Left cardiac atrium (tissue), 4 donors: Measurements from ENCODE around the gene BCL3. TPM values are rescaled to one million over a fixed set of nuclear protein-coding genes. Genes with fewer than 3 reads are reported as not detected.
A peak's percentile ranks its signal among the peaks of the same experiment; 100 is the strongest.

Experiments
- ATAC-seq, 2 donors: fragments of 200-7000 bp; cut with Tn5 transposase; one replicate each; pipeline ENCODE4 v1.9.1; 2020; ENCODE audit warnings: mild to moderate bottlenecking in 2 of 2, moderate library complexity in 2 of 2
- DNase-seq: peaks from one replicate; pipeline ENCODE4 v3.0.0-alpha.2; 2020
- intact Hi-C, 2 donors: fragments of 100-400 bp; cut with DNase I; formaldehyde crosslinking; loops; one replicate each; pipeline versions ENCODE4 v1.14.1 to v1.15.1; 2022 to 2023
- total RNA-seq, 2 donors: library from RNA; stranded (reverse); fragmentation: NEBNext Ultra II Directional; extraction: Animal tissue kit (Norgen Biotek cat#: 25700); gene quantifications; one replicate each; pipeline ENCODE4 v1.2.1, GENCODE V29; 2021
- donor health status: DM: no; HTN: yes; CAD: no.
- donor health status: DM: no; HTN: yes; CAD: no; lungs with severe emphysema.
- donor health status: DM: yes; HTN: yes; CAD: no.
- donor health status: Dilated cardiomyopathy.

BCL3 gene
- total RNA-seq, 2 donors from 2014 or later, result 22.6 to 65.0 TPM

- ATAC-seq (no peak), DNase-seq (no peak)
Measured at GRCh38 chr19:44737238-44738071, 11.1 kb upstream of the BCL3 start.

GRCh38 chr19:44738136-44738535 lies 10.4 kb upstream of the BCL3 start:
- no peak for DNase-seq
- intact Hi-C loops, result no loop called here
- ATAC-seq, result no peak

More at GRCh38 chr19:44737238-44738071, 11.1 kb upstream of the BCL3 start:
- intact Hi-C loops, result no loop called here

DNA sequence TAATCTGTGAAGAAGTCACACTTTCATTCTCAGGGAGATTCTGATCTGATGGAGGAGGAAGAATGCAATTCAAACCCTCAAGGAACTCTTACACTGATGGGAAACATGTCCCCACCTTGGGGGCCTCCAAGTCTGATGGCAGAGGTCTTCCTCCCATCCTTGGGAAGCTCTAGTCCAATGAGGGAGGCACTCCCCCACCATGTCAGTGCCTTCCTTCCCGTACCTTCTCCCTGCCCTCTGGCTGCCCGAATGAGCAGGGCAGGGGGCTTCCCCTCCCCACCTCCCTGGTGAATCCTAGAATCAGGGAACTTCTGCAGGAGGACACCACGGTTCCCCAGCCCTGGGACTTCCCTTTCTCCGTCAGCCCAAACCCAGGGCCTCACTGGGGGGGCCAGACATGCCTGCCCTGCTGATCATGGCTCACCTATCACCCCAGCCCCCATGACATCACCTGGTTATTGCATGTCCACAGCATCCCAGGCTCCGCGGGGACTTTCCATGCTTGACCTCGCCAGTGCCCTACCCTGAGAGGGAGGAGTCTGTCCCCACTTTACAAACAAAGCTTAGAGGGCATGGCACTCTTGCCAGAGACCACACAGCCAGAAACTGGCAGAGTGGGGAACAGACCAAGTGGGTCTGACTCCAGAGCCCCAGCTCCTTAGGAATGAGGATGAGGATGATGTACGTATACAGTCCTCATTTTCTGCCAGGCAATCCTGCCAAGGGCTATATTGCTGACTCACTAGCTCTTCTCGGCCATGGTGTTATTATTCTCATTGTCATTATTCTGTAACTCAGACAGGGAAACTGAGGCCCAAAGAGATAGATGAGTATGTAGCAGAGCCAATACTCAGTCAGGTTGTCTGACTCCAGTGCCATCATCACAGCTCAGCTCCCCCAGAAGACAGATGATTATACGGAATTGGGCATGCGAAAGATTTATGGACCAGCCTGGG lies 9.6 kb upstream of the BCL3 start:
- DNase-seq (no peak), ATAC-seq (no peak)
- intact Hi-C loops, result no loop called here

DNA sequence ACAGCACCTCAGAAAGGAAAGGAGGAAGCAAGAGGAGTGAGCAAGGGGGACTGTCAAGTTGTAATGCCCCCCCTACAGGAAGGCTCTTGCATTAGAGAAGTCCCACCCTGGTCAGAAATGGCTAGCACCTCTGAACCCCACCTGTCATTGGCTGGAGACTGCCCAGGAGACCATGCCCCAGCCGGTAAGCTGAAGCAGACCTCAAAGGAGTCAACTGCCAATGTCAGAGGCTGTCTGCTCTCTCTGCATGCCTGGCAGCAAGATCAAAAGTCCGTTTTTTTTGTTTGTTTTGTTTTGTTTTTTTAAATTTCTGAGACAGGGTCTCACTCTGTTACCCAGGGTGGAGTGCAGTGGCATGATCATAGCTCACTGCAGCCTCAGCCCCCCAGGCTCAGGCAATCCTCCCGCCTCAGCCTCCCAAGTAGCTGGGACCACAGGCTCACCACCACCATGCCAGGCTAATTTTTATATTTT lies 8.1 kb upstream of the BCL3 start:
- intact Hi-C loops, result no loop called here
- ATAC-seq, result no peak
- no peak for DNase-seq

DNA sequence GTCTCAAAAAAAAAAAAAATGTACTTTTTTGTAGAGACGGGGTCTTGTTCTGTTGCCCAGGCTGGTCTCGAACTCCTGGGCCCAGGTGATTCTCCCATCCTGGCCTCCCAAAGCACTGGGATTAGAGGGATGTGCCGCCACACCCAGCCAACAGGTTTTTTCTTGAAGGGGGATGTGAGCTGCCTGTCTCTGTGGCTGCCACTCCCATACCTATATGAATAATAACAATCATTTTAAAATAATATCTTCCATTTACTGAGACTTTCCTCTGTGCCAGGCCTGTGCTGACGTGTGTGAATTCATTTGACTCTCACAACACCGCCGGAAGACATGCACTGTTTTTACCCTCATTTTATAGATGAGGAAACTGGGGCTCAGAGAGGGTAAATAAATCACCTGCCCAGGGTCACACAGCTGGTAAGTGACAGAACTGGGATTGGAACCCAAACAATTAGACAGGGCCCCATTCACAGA lies 7.2 kb upstream of the BCL3 start:
- peak in 1 of 2 donors; percentile 0 for ATAC-seq
- no peak for DNase-seq
- intact Hi-C loops, result no loop called here

DNA sequence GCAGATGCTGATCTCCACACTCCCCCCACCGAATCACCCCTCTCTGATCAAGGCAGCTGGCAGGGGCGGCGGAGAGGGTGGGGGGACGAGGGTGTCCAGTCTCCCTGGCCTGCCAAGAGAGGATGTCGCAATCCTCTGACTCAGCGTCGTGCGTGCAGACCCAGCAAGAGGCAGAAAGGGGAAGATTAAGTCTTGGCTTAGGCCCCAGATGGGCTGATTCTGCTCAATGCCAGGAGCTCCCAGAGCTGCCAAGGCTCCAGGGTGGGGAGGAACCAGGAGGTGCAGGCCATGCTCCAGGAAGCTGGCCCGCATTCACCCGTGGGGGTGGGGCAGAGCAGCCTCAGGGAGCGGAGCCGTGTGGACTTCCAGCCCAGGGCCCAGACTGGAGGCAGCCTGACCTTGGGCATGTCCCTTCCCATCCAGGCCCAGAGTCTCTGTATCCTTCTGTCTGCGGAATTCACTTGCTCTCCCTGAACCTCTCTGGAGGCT lies 6.6 kb upstream of the BCL3 start:
- DNase-seq, result peak; percentile 98
- ATAC-seq, result peak; percentile 95 to 96
- intact Hi-C loops, result no loop called here

DNA sequence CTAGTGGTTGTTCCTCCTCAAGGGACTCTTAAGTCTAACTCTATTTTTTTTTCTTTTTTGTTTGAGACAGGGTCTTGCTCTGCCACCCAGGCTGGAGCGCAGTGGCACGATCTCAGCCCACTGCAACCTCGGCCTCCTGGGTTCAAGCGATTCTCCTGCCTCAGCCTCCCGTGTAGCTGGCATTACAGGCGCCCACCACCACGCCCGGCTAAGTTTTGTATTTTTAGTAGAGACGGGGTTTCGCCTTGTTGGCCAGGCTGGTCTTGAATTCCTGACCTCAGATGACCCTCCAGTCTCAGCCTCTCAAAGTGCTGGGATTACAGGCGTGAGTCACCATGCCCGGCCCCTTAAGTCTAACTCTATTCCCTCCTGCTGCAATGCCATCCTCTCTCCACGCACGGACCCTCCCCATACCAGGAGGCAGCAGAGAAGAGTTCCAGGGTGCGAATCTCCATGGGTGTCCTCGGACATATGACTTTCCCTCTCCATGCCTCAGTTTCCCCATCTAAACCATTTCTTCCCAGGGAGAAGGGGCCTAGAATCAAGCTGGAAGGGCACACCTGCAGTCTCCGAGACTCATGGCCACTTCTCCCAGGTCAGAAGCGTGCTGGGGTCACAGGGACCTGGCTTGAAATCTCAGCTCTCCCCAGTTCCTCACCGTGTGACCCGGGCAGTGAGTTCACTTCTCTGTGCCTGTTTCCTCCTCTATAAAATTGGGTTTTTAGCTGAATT lies 6.0 kb upstream of the BCL3 start:
- DNase-seq, result peak; percentile 67
- intact Hi-C loops, result no loop called here
- ATAC-seq, result peak in 1 of 2 donors; percentile 24

- no peak for DNase-seq
- ATAC-seq, result no peak
- intact Hi-C loops, result no loop called here
Measured at GRCh38 chr19:44744871-44745332, 3.6 kb upstream of the BCL3 start.

- ATAC-seq (peak in 1 of 2 donors; percentile 28), DNase-seq (peak; percentile 89)
- intact Hi-C loops, result no loop called here
Measured at GRCh38 chr19:44745341-44745831, 3.1 kb upstream of the BCL3 start.

DNA sequence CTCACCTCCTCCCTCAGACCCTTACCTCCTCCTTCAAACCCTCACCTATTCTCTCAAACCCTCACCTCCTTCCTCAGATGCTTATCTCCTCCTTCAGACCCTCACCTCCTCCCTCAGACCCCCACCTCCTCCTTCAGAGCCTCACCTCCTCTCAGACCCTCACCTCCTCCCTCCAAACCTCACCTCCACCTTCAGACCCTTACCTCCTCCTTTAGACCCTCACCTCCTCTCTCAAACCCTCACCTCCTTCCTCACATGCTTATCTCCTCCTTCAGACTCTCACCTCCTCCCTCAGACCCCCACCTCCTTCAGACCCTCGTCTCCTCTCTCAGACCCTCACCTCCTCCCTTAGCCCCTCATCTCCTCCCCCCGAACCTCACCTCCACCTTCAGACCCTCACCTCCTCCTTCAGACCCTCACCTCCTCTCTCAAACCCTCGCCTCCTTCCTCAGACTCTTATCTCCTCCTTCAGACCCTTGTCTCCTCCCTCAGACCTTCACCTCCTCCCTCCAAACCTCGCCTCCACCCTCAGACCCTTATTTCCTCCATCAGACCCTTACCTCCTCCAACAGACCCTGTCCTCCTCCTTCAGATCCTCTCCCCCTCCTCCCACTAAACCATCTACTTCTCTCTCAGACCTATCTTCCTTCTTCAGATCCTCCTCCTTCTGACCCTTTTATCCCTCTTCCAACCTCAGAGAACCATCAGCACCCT lies 2.5 kb upstream of the BCL3 start:
- DNase-seq (no peak), ATAC-seq (no peak)
- intact Hi-C loops, result no loop called here

- intact Hi-C loops, result no loop called here
- DNase-seq, result no peak
- no peak for ATAC-seq
Measured at GRCh38 chr19:44746616-44746945, 1.9 kb upstream of the BCL3 start.

GRCh38 chr19:44746946-44747738 lies 1.4 kb upstream of the BCL3 start:
- intact Hi-C loops, result no loop called here
- ATAC-seq, result peak; percentile 92 to 94
- DNase-seq, result peak; percentile 97

GRCh38 chr19:44747739-44748425 lies 626 bp upstream of the BCL3 start:
- intact Hi-C loops, result no loop called here
- DNase-seq, result peak; percentile 83
- peak; percentile 27 to 48 for ATAC-seq

GRCh38 chr19:44749292-44749691 lies 784 bp downstream of the BCL3 start:
- ATAC-seq, result no peak
- intact Hi-C loops, result no loop called here
- no peak for DNase-seq

DNA sequence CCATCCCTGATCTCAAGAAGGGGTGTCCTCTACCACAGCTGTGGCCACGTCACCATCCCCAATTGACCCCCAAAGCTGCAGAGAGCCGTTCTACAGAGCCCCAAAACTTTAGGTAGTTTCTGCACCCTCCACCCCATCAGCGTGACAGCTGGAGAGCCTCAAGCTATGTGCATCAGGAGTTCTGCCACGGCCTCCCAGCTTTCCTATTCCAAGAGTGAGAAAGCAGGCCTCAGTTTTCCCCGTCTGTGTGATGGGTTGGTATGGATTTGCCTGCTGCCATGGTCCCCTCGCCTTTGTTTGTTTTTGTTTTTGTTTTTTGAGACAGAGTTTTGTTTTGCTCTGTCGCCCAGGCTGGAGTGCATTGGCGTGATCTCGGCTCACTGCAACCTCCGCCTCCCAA lies 1.5 kb downstream of the BCL3 start:
- ATAC-seq (no peak), DNase-seq (no peak)
- intact Hi-C loops, result no loop called here

- DNase-seq (no peak), ATAC-seq (no peak)
- intact Hi-C loops, result no loop called here
Measured at GRCh38 chr19:44752123-44752815, 3.8 kb downstream of the BCL3 start.
